Omental fat pad (tissue), 4 donors: Measurements from ENCODE around the gene MT1H. TPM values are rescaled to one million over a fixed set of nuclear protein-coding genes. Genes with fewer than 3 reads are reported as not detected.

Source experiments
- ATAC-seq: fragments of 150-250 bp; one replicate; pipeline ENCODE4 v1.9.1; 2016; ENCODE audit warnings: mild to moderate bottlenecking, moderate library complexity; ENCODE audit not compliant: low FRiP score
- DNase-seq: peaks from one replicate; pipeline ENCODE4 v3.0.0-alpha.2; 2019; ENCODE audit warnings: low spot score
- total RNA-seq, 4 donors: library from RNA; depleted of rRNA; stranded (reverse); fragments of >200 nt; gene quantifications; one replicate each; pipeline ENCODE4 v1.1.0, GENCODE V29; 2016
- TF ChIP-seq, protein P1 (sequence below), 3 donors: fragments of 450-650 bp; IDR thresholded peaks; one replicate each; pipeline ENCODE4 v1.5.1; 2016 to 2017; ENCODE audit warnings: antibody characterized with exemption in 3 of 3, mild to moderate bottlenecking in 3 of 3, moderate library complexity in 2 of 3

Gene MT1H
- total RNA-seq, 4 donors from 2014 or later: 11.9 to 23.3 TPM; not detected in 2

GRCh38 chr16:56626685-56627084, 42.9 kb upstream of the MT1H start:
- DNase-seq: no peak
- TF ChIP-seq, protein P1, sequence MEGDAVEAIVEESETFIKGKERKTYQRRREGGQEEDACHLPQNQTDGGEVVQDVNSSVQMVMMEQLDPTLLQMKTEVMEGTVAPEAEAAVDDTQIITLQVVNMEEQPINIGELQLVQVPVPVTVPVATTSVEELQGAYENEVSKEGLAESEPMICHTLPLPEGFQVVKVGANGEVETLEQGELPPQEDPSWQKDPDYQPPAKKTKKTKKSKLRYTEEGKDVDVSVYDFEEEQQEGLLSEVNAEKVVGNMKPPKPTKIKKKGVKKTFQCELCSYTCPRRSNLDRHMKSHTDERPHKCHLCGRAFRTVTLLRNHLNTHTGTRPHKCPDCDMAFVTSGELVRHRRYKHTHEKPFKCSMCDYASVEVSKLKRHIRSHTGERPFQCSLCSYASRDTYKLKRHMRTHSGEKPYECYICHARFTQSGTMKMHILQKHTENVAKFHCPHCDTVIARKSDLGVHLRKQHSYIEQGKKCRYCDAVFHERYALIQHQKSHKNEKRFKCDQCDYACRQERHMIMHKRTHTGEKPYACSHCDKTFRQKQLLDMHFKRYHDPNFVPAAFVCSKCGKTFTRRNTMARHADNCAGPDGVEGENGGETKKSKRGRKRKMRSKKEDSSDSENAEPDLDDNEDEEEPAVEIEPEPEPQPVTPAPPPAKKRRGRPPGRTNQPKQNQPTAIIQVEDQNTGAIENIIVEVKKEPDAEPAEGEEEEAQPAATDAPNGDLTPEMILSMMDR (IDR thresholded peaks at IDR 0.05): no peak
- ATAC-seq: no peak

DNA sequence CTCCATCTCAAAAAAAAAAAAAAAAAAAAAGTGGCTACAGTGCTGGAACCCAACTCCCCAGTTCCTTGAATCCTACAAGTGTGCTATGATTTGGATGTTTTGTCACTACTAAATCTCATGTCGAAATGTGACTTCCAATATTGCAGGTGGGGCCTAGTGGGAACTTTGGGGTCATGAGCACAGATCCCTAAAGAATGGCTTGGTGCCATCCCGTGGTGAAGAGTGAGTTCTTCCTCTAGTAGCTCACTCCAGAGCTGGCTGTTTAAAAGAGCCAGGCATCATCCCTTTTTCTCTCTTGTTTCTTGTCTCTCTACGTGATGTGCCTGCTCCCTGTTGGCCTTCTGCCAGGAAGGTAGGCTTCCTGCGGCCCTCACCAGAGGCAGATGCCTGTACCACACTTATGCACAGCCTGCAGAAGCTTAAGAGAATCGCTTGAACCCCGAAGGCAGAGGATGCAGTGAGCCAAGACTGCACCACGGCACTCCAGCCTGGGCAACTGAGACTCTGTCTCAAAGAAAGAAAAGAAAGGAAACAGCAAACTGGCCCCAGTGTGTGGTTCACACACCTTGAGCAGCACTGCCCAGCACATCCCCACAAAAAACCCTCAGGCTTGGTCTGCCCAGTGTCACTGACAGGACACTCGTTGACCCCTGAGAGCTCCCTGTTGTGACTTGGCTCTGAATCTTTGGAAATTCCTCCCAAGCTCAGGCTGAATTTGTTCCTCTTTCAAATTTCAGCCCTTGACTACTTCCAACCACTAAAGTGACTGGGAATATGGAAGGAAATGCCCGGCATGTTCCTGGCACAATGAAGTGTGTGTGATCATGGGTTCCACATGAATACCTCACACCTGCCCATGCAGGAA, 40.9 kb upstream of the MT1H start:
- DNase-seq: no peak
- no peak for ATAC-seq
- TF ChIP-seq, protein P1 (IDR thresholded peaks at IDR 0.05): no peak

DNA sequence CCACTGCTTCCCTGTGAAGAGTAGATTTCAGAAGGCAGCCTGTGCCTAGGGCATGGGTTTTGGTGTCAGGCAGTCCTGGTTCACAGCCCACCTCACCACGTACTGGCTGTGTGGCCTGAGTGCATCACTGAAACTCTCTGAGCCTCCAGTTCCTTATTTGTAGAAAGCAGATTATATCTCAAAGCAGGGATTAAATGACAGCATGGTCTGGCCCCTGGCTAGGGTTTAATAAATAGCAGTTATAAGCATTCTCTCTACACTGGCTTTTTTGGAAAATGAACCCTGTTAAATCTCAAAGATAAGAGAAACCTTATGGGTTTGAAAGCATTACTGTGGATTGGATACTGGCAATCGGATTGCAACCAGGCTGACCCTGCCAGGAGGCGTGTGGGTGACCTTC, 40.1 kb upstream of the MT1H start:
- DNase-seq (no peak), ATAC-seq (no peak)
- TF ChIP-seq, protein P1 (IDR thresholded peaks at IDR 0.05): no peak

GRCh38 chr16:56630134-56630533, 39.5 kb upstream of the MT1H start:
- DNase-seq (no peak), ATAC-seq (no peak)
- TF ChIP-seq, protein P1 (IDR thresholded peaks at IDR 0.05): no peak

DNA sequence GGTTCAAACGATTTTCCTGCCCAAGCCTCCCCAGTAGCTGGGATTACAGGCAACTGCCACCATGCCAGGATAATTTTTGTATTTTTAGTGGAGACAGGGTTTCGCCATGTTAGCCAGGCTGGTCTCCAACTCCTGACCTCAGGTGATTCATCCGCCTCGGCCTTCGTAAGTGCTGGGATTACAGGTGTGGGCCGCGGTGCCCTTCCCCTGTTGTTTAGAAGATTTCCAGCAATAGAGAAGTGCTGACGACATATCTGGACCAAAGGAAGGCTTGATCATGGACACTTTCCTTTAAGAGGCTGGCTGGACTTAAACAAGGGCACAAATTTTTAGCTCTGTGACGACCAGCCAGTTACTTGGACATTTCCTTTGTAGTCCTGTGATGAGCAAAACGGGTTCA, 38.4 kb upstream of the MT1H start:
- no peak for DNase-seq
- ATAC-seq: no peak
- TF ChIP-seq, protein P1 (IDR thresholded peaks at IDR 0.05): no peak

DNA sequence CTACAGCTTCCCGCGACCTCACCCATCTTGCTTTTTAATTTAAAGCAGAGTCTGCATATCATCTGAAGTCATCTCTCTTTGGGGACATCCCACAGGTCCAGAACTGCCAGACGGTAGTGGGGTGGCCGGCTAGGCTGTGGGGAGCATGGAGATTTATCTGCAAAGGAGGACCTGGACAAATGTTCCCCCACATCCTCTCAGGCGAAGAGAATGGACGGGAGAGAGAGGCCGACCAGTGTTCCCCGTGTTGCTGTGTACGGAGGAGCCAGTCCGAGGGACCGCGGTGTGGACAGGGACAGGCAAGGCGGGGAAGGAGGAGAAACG, 37.8 kb upstream of the MT1H start:
- no peak for DNase-seq
- no peak for ATAC-seq
- TF ChIP-seq, protein P1 (IDR thresholded peaks at IDR 0.05): no peak
